DND-41 (cell line): ENCODE results near the gene EPHA8.
A peak's percentile ranks its signal among the peaks of the same experiment; 100 is the strongest.

Source experiments
- ATAC-seq: fragments of 200-7000 bp; cut with Tn5 transposase; 3 replicates; pipeline ENCODE4 v1.9.1; 2021; ENCODE audit warnings: low read depth; ENCODE audit not compliant: insufficient read depth
- DNase-seq: peaks from one replicate; pipeline ENCODE4 v3.0.0-alpha.2; 2020
- H2AFZ ChIP-seq: 2 replicates; pipeline ENCODE4 v1.6.0; 2012; ENCODE audit warnings: low read depth, low read length
- H3K27ac ChIP-seq: 2 replicates; pipeline ENCODE4 v1.5.1; 2012; ENCODE audit warnings: low read length, inconsistent platforms
- H3K27me3 ChIP-seq: fragments of 200-600 bp; sonication (generic); 2 replicates; pipeline ENCODE4 v1.6.0; 2012; ENCODE audit warnings: low read length, mild to moderate bottlenecking, inconsistent platforms; ENCODE audit not compliant: insufficient read depth, poor library complexity
- H3K36me3 ChIP-seq: 2 replicates; pipeline ENCODE4 v1.5.1; 2012; ENCODE audit warnings: low read length, inconsistent platforms; ENCODE audit not compliant: insufficient read depth
- H3K4me1 ChIP-seq: 2 replicates; pipeline ENCODE4 v1.5.1; 2012; ENCODE audit warnings: mild to moderate bottlenecking, low read length; ENCODE audit not compliant: insufficient read depth
- H3K4me2 ChIP-seq: 2 replicates; pipeline ENCODE4 v1.6.0; 2012; ENCODE audit warnings: mild to moderate bottlenecking, moderate library complexity, low read length, inconsistent platforms; ENCODE audit not compliant: insufficient read depth
- H3K4me3 ChIP-seq, 2 experiments: fragments of 200-600 bp in 1 of 2; shearing (Covaris generic) in 1 of 2; 2 replicates each; pipeline ENCODE4 v1.5.1; 2012 to 2016; ENCODE audit warnings: inconsistent platforms in 2 of 2, low read length in 2 of 2, mild to moderate bottlenecking in 2 of 2, low read depth in 1 of 2, moderate library complexity in 1 of 2
- H3K79me2 ChIP-seq: 2 replicates; pipeline ENCODE4 v1.6.0; 2012; ENCODE audit warnings: low read length, inconsistent platforms; ENCODE audit not compliant: insufficient read depth
- H3K9ac ChIP-seq: 2 replicates; pipeline ENCODE4 v1.6.0; 2012; ENCODE audit warnings: low read depth, mild to moderate bottlenecking, inconsistent platforms, low read length, moderate library complexity
- H3K9me3 ChIP-seq: 2 replicates; pipeline ENCODE4 v1.5.1; 2012; ENCODE audit warnings: low read length, moderate library complexity, mild to moderate bottlenecking, inconsistent platforms; ENCODE audit not compliant: insufficient read depth, severe bottlenecking
- H4K20me1 ChIP-seq: 2 replicates; pipeline ENCODE4 v1.6.0; 2012; ENCODE audit warnings: low read length; ENCODE audit not compliant: insufficient read depth
- CTCF ChIP-seq: IDR thresholded peaks from 2 replicates; pipeline ENCODE4 v1.5.1; 2012; ENCODE audit warnings: borderline replicate concordance, low read length, moderate library complexity, mild to moderate bottlenecking; ENCODE audit not compliant: poor library complexity, severe bottlenecking; ENCODE audit errors: extremely low read depth
- EZH2 ChIP-seq: IDR thresholded peaks from 3 replicates; pipeline ENCODE4 v1.6.1; 2012; ENCODE audit warnings: borderline replicate concordance, low read depth, mild to moderate bottlenecking, moderate library complexity, low read length, inconsistent platforms; ENCODE audit not compliant: severe bottlenecking

Gene EPHA8

GRCh38 chr1:22526677-22527076 lies 36.6 kb upstream of the EPHA8 start:
- ATAC-seq, result no peak
- Histone ChIP-seq H3K36me3 (peaks cover 61% of the 10 kb centered on the region), H3K27me3 (no peaks in the 10 kb centered on the region), H3K79me2 (no peaks in the 10 kb centered on the region), H3K4me1 (no peaks in the 10 kb centered on the region), H3K27ac (no peak overlapping the region), H3K4me2 (no peak overlapping the region), H3K9me3 (no peaks in the 10 kb centered on the region), H4K20me1 (no peaks in the 10 kb centered on the region), H3K9ac (no peak overlapping the region), H2AFZ (no peak overlapping the region), H3K4me3 (no peak overlapping the region)
- no peak for DNase-seq
- no peak for TF ChIP-seq EZH2

GRCh38 chr1:22527122-22527521 lies 36.2 kb upstream of the EPHA8 start:
- Histone ChIP-seq H2AFZ (no peak overlapping the region), H3K4me2 (no peak overlapping the region), H3K4me1 (no peaks in the 10 kb centered on the region), H3K36me3 (peaks cover 56% of the 10 kb centered on the region), H3K9ac (no peak overlapping the region), H3K27ac (no peak overlapping the region), H4K20me1 (no peaks in the 10 kb centered on the region), H3K27me3 (no peaks in the 10 kb centered on the region), H3K9me3 (no peaks in the 10 kb centered on the region), H3K4me3 (no peak overlapping the region), H3K79me2 (no peaks in the 10 kb centered on the region)
- ATAC-seq (no peak), DNase-seq (no peak)
- no peak for TF ChIP-seq CTCF
- no peak for TF ChIP-seq EZH2

GRCh38 chr1:22527555-22528296 lies 35.6 kb upstream of the EPHA8 start:
- H3K36me3 ChIP-seq, result peaks cover 51% of the 10 kb centered on the region
- H2AFZ ChIP-seq, result no peak overlapping the region
- no peaks in the 10 kb centered on the region for H4K20me1 ChIP-seq
- ATAC-seq (no peak), DNase-seq (no peak)
- no peaks in the 10 kb centered on the region for H3K4me1 ChIP-seq
- no peak overlapping the region for H3K4me2 ChIP-seq
- no peak overlapping the region for H3K27ac ChIP-seq
- H3K27me3 ChIP-seq, result no peaks in the 10 kb centered on the region
- no peaks in the 10 kb centered on the region for H3K79me2 ChIP-seq
- TF ChIP-seq EZH2, result no peak
- peak; percentile 24 for TF ChIP-seq CTCF
- H3K9me3 ChIP-seq, result no peaks in the 10 kb centered on the region
- H3K4me3 ChIP-seq, result no peak overlapping the region
- no peak overlapping the region for H3K9ac ChIP-seq

- Histone ChIP-seq H3K79me2 (no peaks in the 10 kb centered on the region), H3K27ac (no peak overlapping the region), H3K4me1 (no peaks in the 10 kb centered on the region), H3K9ac (no peak overlapping the region), H2AFZ (no peak overlapping the region), H3K4me2 (no peak overlapping the region), H3K9me3 (no peaks in the 10 kb centered on the region), H3K4me3 (no peak overlapping the region), H3K27me3 (no peaks in the 10 kb centered on the region), H3K36me3 (peaks cover 47% of the 10 kb centered on the region), H4K20me1 (no peaks in the 10 kb centered on the region)
- no peak for DNase-seq
- no peak for ATAC-seq
- TF ChIP-seq CTCF (no peak), EZH2 (no peak)
Measured at GRCh38 chr1:22528451-22528850, 34.8 kb upstream of the EPHA8 start.
